ENCODE measurements around the gene PI4KB.

GRCh38 chr1:151265446-151266236 is 61.6 kb downstream of the PI4KB start:
- no peak for TF ChIP-seq CTCF (IDR thresholded peaks at IDR 0.05)
- TF ChIP-seq POLR2A (IDR thresholded peaks at IDR 0.05; ENCODE audit: low read depth) = no peak
- TF ChIP-seq POLR2AphosphoS5 (IDR thresholded peaks at IDR 0.05) = no peak
- no peak for TF ChIP-seq EP300 (IDR thresholded peaks at IDR 0.05)
